Activated CD4-positive, alpha-beta memory T cell treated with anti-CD3 and anti-CD28 coated beads, Interleukin-2, amount 10 ng/mL, durations not matched to agents 7 days and 5 days (primary cell): ENCODE results near the gene NCKAP5. TPM values are rescaled to one million over a fixed set of nuclear protein-coding genes. Genes with fewer than 3 reads are reported as not detected.

Source experiments
- CTCF ChIA-PET: fragments of 350-600 bp; sonication (Branson Sonifier 250); formaldehyde crosslinking; loops from one replicate; lab custom pipeline; 2021; ENCODE audit warnings: antibody characterized with exemption, inconsistent platforms; lab: Charles Lee
- POLR2A ChIA-PET: fragments of 350-600 bp; sonication (Branson Sonifier 250); formaldehyde crosslinking; loops from one replicate; lab custom pipeline; 2021; ENCODE audit warnings: antibody characterized with exemption; lab: Charles Lee
- DNase-seq: peaks from one replicate; pipeline ENCODE4 v3.0.0-alpha.2; 2020
- H3K27ac Mint-ChIP-seq: one replicate; pipeline ENCODE4 v1.8.0; 2021; ENCODE audit warnings: mild to moderate bottlenecking, mixed read lengths
- H3K27me3 Mint-ChIP-seq: one replicate; pipeline ENCODE4 v1.8.0; 2021; ENCODE audit warnings: mixed read lengths
- H3K36me3 Mint-ChIP-seq: one replicate; pipeline ENCODE4 v1.8.0; 2021; ENCODE audit warnings: low read depth, mixed read lengths
- H3K4me1 Mint-ChIP-seq: one replicate; pipeline ENCODE4 v1.8.0; 2021; ENCODE audit warnings: mixed read lengths
- H3K4me3 Mint-ChIP-seq: one replicate; pipeline ENCODE4 v1.8.0; 2021; ENCODE audit warnings: mild to moderate bottlenecking, mixed read lengths
- H3K9me3 Mint-ChIP-seq: one replicate; pipeline ENCODE4 v1.8.0; 2021; ENCODE audit warnings: mixed read lengths
- total RNA-seq, 2 experiments: library from RNA; stranded (reverse); gene quantifications; one replicate each; pipeline ENCODE4 v1.2.3, GENCODE V29; 2021

Gene NCKAP5
- total RNA-seq, 2 experiments from 2014 or later: not detected

DNA sequence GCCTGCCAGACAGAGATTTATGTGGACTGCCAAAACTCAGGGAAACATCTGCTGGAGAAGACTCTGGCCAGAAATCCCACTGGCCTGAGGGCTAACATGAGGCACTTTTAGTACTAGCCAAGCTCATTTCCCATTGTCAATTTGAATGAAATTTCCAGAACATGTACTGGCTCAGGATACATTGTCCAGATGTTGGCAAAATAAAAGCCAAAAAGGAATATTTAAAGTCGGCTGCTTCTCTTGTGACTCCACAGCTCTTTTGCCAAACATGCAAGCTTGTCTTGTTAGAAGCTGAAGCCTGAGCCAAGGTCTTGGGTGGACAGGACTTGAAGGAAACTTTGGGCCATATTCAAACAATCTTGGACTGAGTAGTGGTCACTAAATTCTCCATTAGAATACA is 215.5 kb downstream of the NCKAP5 start:
- Mint-ChIP-seq H3K27me3 (no peaks in the 10 kb centered on the region), H3K27ac (no peak overlapping the region), H3K9me3 (no peaks in the 10 kb centered on the region), H3K4me1 (no peaks in the 10 kb centered on the region), H3K4me3 (no peak overlapping the region), H3K36me3 (no peaks in the 10 kb centered on the region)
- ChIA-PET CTCF (no interaction called here), POLR2A (interaction anchor here (1.1 kb wide), 1 partner anchor 797 kb away, joined by 3 read pairs; no protein-coding TSS in a partner anchor)
- DNase-seq: no peak

DNA sequence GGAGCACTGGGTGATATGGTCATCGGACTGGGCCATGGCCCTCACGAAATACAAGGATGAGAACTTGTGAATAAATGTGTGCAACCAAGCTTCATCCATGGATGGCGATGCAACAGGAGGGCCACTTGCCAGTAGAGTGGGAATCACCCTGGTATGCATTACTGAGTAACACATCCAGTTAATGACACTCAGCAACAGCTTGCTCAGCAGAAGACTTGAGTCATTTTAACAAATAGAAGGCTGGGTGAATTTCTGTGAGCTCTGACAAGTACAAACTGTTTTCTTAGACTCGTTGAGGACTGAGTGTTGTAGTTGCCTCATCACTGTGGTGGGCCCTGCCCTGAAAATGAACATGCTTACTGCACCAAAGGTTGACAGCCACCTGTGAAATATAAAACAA is 221.6 kb downstream of the NCKAP5 start:
- Mint-ChIP-seq H3K27me3 (no peaks in the 10 kb centered on the region), H3K4me1 (no peaks in the 10 kb centered on the region), H3K9me3 (peaks cover 7% of the 10 kb centered on the region), H3K36me3 (no peaks in the 10 kb centered on the region), H3K27ac (no peak overlapping the region), H3K4me3 (no peak overlapping the region)
- no peak for DNase-seq
- ChIA-PET CTCF (no interaction called here), POLR2A (no interaction called here)

DNA sequence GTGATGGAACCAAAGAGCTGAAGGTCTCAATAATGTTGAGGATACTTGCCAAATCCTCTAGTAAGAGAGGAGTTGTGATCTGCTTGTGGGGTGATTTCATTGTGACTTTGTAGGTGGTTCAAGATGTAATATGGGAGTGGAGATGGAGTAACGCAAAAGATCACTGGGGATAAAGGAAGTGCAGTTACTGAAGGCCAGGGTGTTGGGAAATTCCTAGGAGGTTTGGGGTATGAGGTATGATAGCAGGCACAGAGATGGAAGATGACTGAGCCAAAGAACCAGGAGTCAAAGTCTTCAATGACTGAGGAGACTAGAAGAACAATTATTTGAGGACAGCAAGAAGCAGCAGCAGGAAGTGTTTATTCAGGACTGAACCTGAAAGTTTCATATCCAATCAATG is 222.6 kb downstream of the NCKAP5 start:
- no peaks in the 10 kb centered on the region for H3K27me3 Mint-ChIP-seq
- no peaks in the 10 kb centered on the region for H3K4me1 Mint-ChIP-seq
- ChIA-PET POLR2A (no interaction called here), CTCF (no interaction called here)
- no peak overlapping the region for H3K4me3 Mint-ChIP-seq
- peaks cover 7% of the 10 kb centered on the region for H3K9me3 Mint-ChIP-seq
- no peak overlapping the region for H3K27ac Mint-ChIP-seq
- DNase-seq: no peak
- H3K36me3 Mint-ChIP-seq: no peaks in the 10 kb centered on the region

DNA sequence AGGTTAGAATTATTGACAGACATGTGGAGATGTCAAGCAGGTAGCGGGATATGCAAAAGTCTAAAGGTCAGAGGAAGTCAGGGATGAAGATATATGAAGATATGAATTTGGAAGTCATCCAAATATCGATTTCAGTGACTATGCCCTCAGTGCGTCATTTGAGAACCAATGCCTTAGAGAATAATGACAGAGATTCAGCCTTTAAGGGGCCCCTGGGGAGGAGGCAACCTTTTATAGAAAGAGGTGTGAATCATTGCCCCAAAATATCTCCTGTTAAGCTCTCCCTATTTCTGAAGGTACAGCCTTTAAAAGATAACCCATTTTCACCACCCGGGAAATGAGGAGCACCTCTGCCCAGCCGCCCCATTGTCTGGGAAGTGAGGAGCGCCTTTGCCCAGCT is 223.4 kb downstream of the NCKAP5 start:
- H3K36me3 Mint-ChIP-seq: no peaks in the 10 kb centered on the region
- H3K27ac Mint-ChIP-seq: no peak overlapping the region
- H3K9me3 Mint-ChIP-seq: peaks cover 7% of the 10 kb centered on the region
- no peak overlapping the region for H3K4me3 Mint-ChIP-seq
- no peaks in the 10 kb centered on the region for H3K27me3 Mint-ChIP-seq
- H3K4me1 Mint-ChIP-seq: no peaks in the 10 kb centered on the region
- no peak for DNase-seq
- POLR2A ChIA-PET: no interaction called here
- CTCF ChIA-PET: no interaction called here

DNA sequence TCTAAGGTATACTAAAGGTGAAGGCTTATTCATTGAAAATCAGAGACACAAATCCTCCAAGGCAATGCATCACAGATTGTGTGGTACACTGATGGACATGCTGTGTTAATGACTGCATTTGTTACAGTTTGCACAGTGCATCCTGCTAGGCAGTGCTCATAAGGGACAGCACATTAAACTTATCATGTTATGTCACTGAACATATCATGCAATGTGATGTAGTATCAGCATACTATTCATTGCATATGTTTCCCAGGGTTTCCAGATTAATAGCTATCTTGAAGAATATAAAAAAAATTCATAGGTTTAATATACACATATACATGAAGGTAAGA is 225.3 kb downstream of the NCKAP5 start:
- Mint-ChIP-seq H3K9me3 (peaks cover 7% of the 10 kb centered on the region), H3K27me3 (no peaks in the 10 kb centered on the region), H3K4me3 (no peak overlapping the region), H3K36me3 (no peaks in the 10 kb centered on the region), H3K4me1 (no peaks in the 10 kb centered on the region), H3K27ac (no peak overlapping the region)
- ChIA-PET POLR2A (no interaction called here), CTCF (no interaction called here)
- no peak for DNase-seq

DNA sequence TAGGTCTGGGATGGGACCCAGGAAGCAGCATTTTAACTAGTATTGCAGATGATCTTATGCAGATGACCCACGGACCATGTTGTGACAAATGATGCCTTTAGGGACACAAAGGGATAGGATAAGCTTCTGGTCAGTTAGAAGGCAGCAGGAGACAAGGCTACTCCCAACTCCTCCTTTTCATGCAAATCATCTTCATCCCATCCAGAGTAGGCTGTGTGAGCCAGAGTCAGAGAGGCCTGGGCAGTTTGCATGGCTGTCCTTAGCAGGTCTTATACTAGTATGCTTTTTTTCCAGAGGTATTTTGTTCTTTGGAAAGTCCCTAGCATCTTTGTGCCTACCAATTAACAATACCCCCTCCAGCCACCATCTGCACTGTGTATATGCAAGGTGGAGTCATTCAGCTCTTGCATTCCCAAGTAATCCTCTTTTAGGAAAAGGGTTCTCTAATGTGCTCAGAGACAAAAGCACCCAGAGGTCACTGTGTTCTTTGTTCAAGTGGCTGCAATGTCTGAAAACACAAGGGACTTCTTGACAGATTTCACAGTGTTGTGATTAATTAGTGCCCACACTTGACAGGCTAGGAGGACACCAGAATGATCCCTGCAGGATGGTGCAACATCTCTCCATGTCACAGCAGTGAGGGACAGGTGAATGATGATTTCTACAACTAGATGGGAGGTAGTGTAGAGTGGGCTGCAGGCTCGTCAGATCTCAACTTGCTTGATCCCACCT is 225.8 kb downstream of the NCKAP5 start:
- H3K27me3 Mint-ChIP-seq: no peaks in the 10 kb centered on the region
- peaks cover 7% of the 10 kb centered on the region for H3K9me3 Mint-ChIP-seq
- ChIA-PET POLR2A (no interaction called here), CTCF (no interaction called here)
- H3K27ac Mint-ChIP-seq: no peak overlapping the region
- DNase-seq: no peak
- no peak overlapping the region for H3K4me3 Mint-ChIP-seq
- H3K4me1 Mint-ChIP-seq: no peaks in the 10 kb centered on the region
- no peaks in the 10 kb centered on the region for H3K36me3 Mint-ChIP-seq

DNA sequence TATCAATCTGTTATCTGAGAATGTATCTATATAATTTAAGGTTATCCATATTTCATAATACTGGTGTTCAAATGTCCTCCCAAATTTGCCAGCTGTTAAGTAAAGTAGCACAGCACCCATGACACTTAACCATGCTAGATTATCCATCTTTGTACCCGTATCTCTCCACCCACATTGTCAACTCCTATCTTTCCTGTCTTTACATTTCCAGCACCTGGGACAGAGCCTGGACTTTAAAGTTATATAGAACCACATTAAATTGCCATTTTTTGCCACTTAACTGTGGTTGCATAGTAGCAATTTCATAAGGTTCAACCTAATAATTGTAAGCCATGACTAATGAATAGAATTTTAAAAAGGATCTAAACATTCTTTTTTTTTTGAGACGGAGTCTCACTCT is 226.7 kb downstream of the NCKAP5 start:
- no peaks in the 10 kb centered on the region for H3K27me3 Mint-ChIP-seq
- DNase-seq: no peak
- no peaks in the 10 kb centered on the region for H3K36me3 Mint-ChIP-seq
- ChIA-PET CTCF (no interaction called here), POLR2A (no interaction called here)
- H3K4me1 Mint-ChIP-seq: no peaks in the 10 kb centered on the region
- H3K4me3 Mint-ChIP-seq: no peak overlapping the region
- peaks cover 7% of the 10 kb centered on the region for H3K9me3 Mint-ChIP-seq
- H3K27ac Mint-ChIP-seq: no peak overlapping the region

DNA sequence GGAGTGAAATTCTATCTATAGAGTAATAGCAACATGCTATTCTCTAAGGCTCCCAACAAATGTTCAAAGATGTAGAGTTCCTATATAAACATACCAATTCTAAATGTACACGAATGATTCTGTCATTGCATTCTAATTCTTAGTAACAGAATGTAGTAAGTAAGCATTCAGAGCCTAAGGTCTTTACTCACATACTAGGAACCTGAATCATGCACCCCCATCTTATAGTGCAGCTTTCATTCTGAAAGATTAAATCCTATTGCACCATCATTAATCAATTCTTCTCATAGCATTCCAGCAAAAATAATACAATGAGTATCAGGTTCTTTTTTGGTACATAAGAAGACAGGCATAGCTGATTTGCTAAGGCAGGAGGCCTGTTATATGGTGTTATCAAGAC is 230.0 kb downstream of the NCKAP5 start:
- POLR2A ChIA-PET: no interaction called here
- H3K4me1 Mint-ChIP-seq: no peaks in the 10 kb centered on the region
- no peaks in the 10 kb centered on the region for H3K9me3 Mint-ChIP-seq
- CTCF ChIA-PET: no interaction called here
- no peak overlapping the region for H3K27ac Mint-ChIP-seq
- no peak for DNase-seq
- no peaks in the 10 kb centered on the region for H3K36me3 Mint-ChIP-seq
- no peak overlapping the region for H3K4me3 Mint-ChIP-seq
- no peaks in the 10 kb centered on the region for H3K27me3 Mint-ChIP-seq

DNA sequence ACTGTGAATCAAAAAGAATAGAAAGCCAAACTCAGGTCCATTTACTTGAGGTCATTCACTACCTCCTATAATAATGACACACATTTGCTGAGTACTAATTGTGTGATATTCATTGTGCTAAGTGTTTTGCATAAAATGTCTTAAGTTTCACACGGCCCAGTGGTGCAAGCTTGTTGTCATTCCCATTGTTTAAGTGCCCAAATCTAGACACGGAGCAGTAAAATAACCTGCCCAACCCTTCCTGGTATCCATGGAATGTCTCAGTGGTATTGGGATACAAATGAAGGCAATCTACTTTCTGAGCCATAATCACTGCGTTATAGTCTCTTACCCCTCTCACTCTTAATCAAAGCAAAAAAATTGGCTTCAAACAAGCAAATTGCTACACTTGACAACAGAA is 233.3 kb downstream of the NCKAP5 start:
- CTCF ChIA-PET: no interaction called here
- no peaks in the 10 kb centered on the region for H3K27me3 Mint-ChIP-seq
- no peaks in the 10 kb centered on the region for H3K4me1 Mint-ChIP-seq

DNA sequence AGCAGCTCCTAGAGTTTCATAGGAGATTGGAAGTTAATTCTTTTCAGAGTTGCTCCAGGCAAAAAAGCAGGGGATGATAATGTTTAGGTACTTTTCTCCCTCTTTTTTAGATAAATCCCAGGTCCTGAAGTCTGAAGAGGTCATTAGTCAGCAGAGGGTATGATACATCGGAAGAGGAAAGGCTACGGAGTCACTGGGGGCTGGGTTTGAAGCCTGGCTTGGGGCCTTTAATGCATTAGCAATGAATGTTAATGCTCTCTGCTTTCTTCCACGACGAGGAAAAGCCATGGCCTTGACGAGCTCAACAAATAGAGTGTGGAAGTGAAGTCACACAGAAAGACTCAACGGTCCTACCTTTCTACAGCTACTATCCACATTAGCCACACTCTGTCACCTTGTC is 235.1 kb downstream of the NCKAP5 start:
- ChIA-PET CTCF (no interaction called here), POLR2A (no interaction called here)
- no peaks in the 10 kb centered on the region for H3K9me3 Mint-ChIP-seq
- no peak for DNase-seq
- no peaks in the 10 kb centered on the region for H3K36me3 Mint-ChIP-seq
- H3K27me3 Mint-ChIP-seq: no peaks in the 10 kb centered on the region
- H3K4me3 Mint-ChIP-seq: no peak overlapping the region
- H3K27ac Mint-ChIP-seq: no peak overlapping the region
- H3K4me1 Mint-ChIP-seq: no peaks in the 10 kb centered on the region

More for the DNA sequence above, 233.3 kb downstream of the NCKAP5 start:
- POLR2A ChIA-PET: no interaction called here
- Mint-ChIP-seq H3K27ac (no peak overlapping the region), H3K4me3 (no peak overlapping the region), H3K36me3 (no peaks in the 10 kb centered on the region), H3K9me3 (no peaks in the 10 kb centered on the region)
- DNase-seq: no peak

DNA sequence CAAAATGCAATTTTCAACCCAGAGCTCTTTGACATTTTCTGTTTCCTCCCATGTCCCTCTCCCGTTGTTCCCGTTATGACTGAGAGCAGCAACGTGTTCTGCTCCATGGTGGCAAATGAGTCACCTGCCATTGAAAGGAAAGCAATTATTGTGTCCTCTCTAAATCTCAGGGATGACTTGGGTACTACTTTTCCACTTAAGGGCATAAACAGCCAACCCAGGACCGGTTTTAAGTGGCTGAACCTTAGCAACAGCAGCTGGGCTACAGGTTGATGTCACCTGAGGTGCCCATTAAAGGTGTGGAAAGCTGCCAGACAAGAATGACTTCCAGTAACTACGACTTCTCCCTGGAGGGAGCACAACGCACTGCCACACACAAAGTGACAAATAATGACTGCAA is 236.8 kb downstream of the NCKAP5 start:
- Mint-ChIP-seq H3K36me3 (no peaks in the 10 kb centered on the region), H3K27me3 (no peaks in the 10 kb centered on the region), H3K9me3 (no peaks in the 10 kb centered on the region), H3K27ac (no peak overlapping the region), H3K4me3 (no peak overlapping the region), H3K4me1 (no peaks in the 10 kb centered on the region)
- no peak for DNase-seq
- ChIA-PET CTCF (no interaction called here), POLR2A (no interaction called here)

DNA sequence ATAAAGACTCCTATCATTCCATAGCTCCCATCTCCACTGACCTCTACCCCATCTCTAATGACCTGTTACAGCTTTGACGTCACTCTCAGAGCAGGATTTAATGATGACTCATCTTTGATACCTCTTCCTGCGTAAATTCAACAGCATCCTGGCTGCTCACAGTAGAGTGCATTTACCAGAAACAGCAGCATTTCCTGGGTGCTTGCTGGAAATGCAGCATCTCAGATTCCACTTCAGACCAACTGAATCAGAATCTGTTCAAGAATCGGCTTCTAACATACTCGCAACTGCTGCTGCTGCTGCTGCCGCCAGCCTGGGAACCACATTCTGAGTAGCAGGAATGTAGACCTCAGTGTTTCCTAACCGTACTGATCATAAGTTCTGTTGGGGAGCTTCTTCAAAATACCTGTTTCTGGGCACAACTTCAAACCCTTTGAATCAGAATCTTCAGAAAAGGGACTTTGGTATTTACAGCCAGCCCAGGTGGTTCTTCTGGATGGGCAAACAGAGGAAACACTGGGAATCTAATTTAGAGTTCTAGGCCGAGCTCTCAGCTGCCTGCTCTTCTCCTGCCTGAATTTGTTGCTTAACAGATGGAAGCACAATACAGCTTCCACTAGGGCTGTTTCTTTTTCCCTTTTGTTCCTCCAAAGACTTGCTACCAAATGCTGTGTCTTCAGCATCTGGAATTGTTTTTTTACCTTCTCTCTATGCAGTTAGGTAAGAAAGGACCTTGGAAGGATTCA is 241.4 kb downstream of the NCKAP5 start:
- no peak for DNase-seq
- no peaks in the 10 kb centered on the region for H3K27me3 Mint-ChIP-seq
- H3K4me1 Mint-ChIP-seq: no peaks in the 10 kb centered on the region
- no peaks in the 10 kb centered on the region for H3K9me3 Mint-ChIP-seq
- H3K36me3 Mint-ChIP-seq: no peaks in the 10 kb centered on the region
- CTCF ChIA-PET: no interaction called here
- H3K27ac Mint-ChIP-seq: no peak overlapping the region
- POLR2A ChIA-PET: no interaction called here
- H3K4me3 Mint-ChIP-seq: no peak overlapping the region

DNA sequence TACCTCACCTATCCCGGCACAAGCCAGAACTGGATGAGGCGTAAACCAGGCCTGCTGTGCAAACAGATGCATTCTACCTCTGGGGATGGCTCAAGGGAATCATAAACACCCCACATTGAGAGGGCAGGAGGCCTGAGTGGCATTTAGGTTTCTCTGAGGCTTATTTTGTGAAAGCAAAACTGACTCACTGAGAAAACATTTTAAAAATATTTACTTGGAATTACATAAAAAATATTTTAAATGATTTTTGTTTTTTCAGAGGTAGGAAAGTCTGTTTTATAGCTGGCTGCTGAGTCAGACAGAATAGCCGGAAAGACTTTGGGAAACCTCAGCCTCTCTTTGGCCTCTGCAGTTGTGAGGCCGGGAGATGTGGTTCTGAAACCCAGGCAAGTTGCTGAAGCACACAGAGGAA is 244.1 kb downstream of the NCKAP5 start:
- no peak overlapping the region for H3K27ac Mint-ChIP-seq
- H3K36me3 Mint-ChIP-seq: no peaks in the 10 kb centered on the region
- ChIA-PET POLR2A (no interaction called here), CTCF (no interaction called here)
- no peaks in the 10 kb centered on the region for H3K27me3 Mint-ChIP-seq
- H3K9me3 Mint-ChIP-seq: no peaks in the 10 kb centered on the region
- no peak overlapping the region for H3K4me3 Mint-ChIP-seq
- H3K4me1 Mint-ChIP-seq: no peaks in the 10 kb centered on the region
- no peak for DNase-seq

DNA sequence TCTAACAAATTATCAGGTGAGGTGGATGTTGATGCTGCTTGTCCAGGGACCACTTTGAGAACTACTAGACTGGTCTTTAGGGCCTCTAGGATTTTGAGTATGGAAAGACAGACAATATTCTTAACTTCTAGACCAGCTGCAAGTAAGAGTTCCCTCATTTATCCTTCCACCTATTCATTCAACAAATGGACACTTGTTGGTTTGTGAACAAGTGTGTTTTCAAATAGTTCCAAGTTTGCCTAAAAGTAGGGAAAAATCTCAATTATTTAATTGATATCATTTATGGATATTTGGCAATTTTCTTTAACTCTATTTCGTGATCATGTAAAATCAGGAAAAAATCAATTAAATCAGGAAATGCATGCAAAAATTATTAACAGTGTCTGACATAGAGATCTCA is 245.4 kb downstream of the NCKAP5 start:
- no peaks in the 10 kb centered on the region for H3K9me3 Mint-ChIP-seq
- POLR2A ChIA-PET: no interaction called here
- no peaks in the 10 kb centered on the region for H3K36me3 Mint-ChIP-seq
- H3K27me3 Mint-ChIP-seq: no peaks in the 10 kb centered on the region
- no peak overlapping the region for H3K27ac Mint-ChIP-seq
- H3K4me1 Mint-ChIP-seq: no peaks in the 10 kb centered on the region
- no peak overlapping the region for H3K4me3 Mint-ChIP-seq
- no peak for DNase-seq
- CTCF ChIA-PET: no interaction called here
